NCI-H1048 (cell line): ENCODE measurements around the gene CTNNA2.

Experiments used
- DNase-seq: peaks from one replicate; lab custom pipeline; 2025; lab: John Stamatoyannopoulos, UW

Gene CTNNA2

DNA sequence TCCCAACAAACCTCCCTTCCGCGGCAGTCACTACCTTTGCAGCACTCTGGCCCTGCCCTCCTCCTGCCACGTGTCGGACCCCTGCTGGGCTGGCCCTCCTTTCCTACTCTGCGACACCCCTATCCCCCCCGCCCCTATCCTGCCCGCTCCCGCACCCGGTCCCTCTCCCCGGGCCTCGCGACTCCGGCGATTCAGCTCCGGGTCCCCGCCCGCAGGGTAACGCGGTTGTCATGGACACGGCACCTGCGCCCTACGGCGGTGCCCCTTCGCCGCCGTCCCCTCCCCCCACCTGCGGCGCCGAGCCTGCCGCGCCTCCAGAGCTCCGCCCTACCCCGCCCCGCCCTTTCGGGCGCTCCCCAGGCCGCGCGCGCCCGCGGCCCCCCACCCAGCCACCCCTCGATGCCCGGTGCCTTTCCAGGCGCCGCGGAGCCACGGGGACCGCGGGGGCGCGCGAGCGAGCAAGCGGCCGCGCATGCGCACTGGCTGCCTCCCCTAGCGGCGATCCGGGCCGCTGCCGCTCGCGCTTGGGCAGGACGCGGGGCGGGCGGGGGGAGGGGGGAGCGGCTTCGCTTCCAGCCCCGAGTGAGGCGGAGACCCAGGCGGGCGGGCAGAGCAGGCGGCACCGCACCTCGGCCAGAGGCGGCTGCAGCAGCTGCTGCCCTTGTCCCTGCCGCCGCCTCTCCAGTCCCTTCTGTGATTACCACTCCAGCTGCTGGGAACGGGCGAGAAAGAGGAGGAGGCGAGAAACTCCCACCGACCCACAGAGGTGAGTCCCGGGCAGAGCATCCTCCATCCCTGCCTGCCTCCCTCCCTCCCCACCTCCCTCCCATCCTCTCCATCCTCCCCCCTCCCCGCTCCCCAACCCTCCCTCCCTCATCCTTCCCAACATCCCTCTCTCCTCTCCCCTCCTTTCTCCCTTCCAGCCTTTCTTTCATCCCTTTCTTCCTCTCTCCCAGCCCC, at the start of gene CTNNA2:
Gene CTNNA2 (plus strand): TSS at position 610 of the 960 bp plus-strand sequence.
- DNase-seq, result peak; percentile 31

DNA sequence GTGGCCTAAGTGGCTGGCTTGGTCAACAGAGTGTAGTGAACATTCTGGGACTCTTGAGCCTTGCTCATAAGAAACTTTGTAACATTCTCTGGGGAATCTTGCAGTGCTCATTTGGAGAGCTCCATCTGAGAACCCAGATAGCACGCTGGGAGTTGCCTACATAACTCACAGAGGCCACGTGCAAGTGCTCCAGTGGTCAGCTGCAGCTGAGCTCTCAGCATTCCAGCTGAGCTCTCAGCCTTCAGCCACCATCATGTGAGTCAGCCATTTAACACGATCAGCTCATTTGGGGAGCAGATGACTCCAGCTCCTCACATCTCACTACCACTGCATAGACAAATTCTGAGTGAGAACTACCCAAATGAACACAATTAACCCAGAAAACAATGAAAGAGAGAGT, 25.5 kb upstream of the CTNNA2 start:
- DNase-seq, result no peak

DNA sequence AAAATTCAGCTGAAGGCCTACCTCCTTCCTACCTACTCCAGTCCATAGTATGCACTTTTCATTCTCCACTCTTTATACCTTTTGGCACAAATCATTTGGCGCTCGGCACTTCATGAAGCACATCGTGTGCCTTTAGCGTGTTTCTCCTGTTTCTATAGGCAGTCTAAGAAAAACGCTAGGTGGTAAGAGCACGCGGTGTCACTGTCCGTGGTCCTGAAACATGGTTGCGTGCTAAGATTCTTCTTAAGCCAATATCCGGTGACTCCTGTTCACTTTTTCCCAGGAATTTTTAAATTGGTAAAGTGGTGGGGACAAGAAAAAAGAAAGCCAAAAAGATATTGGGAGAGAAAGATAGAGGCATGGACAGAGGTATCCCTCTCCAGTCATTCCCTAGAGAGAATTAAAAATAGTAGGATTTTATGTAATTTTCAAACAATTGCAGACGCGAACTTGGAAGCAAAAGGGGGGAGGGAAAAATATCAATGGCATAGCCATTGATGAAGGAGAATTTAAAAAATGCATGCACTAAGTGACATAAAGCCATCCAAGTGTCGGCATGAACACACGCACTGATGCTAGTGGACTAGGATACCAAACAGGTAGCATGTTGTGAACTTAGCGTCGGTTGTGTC, 1.4 kb upstream of the CTNNA2 start:
- peak; percentile 57 for DNase-seq

- DNase-seq, result no peak
Measured at GRCh38 chr2:79513711-79514110, 860 bp downstream of the CTNNA2 start.

DNA sequence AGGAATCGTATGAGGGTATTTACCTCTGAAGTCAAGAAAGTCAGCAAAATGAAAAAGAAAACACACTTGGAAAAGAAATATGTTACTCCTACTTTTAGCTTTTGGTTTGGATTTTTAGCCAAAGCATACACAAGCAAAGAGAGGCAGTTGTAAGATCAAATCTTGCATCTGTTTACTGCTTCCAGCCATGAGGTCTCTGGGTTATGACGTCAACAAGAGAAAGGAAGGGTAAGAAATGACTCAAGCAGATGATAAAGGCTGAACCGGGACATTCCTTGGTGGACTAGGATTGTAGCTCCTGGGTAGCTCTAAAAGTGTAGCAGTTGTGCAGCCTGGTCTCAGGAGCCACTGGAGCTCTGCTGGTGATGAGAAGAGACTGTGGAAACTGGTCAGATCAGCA, 16.8 kb downstream of the CTNNA2 start:
- no peak for DNase-seq

- no peak for DNase-seq
Measured at GRCh38 chr2:79530443-79530842, 17.6 kb downstream of the CTNNA2 start.

- no peak for DNase-seq
Measured at GRCh38 chr2:79547568-79547967, 34.7 kb downstream of the CTNNA2 start.

DNA sequence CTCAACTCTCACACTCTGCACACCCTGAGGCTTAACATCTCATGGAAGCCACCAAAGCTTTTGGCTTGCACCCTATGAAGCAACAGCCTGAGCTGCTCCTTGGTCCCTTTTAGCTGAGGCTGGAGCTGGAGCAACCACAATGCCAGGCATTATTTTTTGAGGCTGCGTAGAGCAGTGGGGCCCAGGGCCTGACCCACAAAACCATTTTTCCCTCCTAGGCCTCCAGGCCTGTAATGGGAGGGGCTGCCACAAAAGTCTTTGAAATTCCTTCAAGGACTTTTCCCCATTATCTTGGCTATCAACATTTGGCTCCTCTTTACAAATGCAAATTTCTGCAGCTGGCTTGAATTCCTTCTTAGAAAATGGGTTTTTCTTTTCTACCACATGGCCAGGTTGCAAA, 39.8 kb downstream of the CTNNA2 start:
- no peak for DNase-seq

GRCh38 chr2:79554899-79555298, 42.0 kb downstream of the CTNNA2 start:
- DNase-seq, result no peak

DNA sequence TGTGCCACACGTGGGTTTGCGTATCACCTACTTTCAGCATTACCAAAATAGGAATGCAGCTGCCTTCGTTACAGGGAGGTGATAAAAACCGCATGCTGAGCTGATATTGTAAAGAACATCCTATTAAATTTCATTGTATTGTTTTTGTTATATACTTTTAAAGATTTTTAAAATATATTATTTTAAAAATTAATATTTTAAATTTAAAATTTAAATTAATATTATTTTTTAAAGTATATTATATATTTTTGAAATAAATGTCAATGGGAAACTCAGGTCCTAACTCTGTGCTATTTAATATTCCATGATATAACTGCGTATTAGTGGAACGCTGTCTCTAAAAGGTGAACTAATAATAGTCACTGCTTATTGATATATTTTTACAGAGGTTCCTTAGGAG, 51.2 kb downstream of the CTNNA2 start:
- DNase-seq, result no peak

DNA sequence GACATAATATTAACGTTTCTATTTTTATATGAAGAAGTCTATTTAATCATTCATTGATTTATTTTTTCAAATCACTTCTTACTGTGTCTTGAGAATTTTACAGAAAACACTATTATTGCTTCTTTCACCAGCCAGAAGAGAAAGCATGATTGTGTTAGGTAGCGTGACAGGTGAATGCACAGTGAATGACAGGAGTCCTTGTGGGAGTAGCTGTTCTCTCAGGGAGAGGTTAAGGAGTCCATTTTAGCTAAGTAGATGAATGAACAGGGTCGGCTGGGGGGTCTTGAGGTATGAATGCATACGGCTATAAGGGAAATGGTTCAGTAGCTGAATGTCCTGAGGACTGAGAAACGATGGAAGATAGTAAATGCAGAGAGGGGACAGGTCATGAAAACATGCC, 56.2 kb downstream of the CTNNA2 start:
- DNase-seq, result no peak

- no peak for DNase-seq
Measured at GRCh38 chr2:79573895-79574674, 61.2 kb downstream of the CTNNA2 start.

GRCh38 chr2:79576451-79576850, 63.6 kb downstream of the CTNNA2 start:
- no peak for DNase-seq

DNA sequence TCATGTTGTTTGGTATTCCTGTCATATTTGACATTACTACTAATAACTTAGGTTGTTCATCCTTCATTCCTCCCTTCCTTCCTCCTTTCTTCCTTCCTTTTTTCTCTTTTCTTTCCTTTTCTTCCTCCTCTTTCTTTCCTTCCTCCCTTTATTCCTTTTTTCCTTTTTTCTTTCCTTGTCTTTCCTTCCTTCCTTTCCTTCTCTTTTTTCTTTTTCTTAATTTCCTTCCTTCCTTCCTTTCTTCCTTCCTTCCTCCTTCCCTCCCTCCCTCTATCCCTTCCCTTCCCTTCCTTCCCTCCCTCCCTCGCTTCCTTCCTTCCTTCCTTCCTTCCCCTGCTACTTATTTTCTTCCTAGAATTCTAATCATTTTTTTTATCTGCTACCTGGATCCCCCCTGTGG, 66.1 kb downstream of the CTNNA2 start:
- no peak for DNase-seq

GRCh38 chr2:79580175-79580574, 67.3 kb downstream of the CTNNA2 start:
- DNase-seq, result no peak

DNA sequence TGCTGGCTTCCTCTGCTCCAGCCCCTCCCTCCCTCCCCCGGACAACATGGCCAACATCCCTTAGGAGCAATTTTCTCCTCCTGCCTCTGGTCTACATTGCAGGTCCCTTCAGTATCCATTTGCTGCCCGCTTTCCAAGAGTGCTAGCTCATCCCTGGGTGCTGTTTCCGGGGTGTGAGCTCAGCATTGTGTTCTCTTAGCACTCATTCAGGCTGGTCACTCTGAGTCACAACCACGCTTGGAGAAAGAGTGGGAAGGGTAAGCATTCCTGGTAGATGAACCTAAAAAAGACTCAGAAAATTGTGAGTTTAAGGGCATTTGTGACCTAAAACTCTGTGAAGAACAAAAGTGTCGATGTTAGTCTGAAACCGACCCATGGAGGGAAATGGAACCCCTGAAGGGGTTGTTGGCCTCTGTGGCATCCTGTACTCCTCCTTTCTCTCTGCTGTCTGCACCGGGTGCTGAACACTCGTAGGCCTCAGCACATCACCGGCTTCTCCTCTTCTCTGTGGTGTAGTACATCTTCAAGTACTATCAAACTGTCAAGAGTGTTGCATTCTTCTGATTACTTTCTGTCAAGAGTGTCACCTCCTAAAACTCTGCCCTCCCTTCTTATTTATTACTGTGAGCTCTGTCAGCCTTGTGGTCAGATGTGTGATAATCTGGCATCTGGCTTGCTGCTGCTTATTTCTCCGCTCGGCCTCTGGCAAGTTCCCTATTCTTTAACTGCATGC, 73.0 kb downstream of the CTNNA2 start:
- DNase-seq, result no peak

GRCh38 chr2:79591281-79591680, 78.4 kb downstream of the CTNNA2 start:
- no peak for DNase-seq

DNA sequence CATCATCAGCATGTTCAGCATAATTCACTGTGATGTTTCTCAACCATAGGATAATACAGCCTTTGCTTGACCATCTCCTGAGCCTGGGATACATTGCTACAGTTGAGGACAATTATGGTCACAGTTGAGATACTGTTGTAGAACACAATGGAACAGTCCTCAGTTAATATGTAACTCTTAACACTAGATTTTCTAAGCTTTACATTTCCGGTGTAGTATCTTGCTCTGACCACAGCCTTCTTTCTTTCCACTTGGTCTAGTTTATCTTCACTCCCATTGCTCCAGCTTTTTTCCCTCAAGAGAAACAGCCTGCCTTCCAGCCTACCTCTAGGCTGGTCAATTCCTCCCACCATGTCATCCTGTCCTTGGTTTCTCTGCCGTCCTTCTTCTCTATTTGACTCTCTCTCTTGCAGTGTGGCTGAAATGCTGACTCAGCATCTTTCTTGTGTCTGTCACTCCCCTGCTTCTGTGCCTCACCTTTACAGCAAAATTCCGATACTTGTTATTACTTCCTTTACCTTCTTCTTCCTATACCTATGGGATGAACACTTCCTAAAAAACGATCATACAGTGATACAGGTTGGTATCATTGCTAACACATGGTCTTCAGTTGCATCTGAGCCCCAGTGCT, 80.5 kb downstream of the CTNNA2 start:
- no peak for DNase-seq

DNA sequence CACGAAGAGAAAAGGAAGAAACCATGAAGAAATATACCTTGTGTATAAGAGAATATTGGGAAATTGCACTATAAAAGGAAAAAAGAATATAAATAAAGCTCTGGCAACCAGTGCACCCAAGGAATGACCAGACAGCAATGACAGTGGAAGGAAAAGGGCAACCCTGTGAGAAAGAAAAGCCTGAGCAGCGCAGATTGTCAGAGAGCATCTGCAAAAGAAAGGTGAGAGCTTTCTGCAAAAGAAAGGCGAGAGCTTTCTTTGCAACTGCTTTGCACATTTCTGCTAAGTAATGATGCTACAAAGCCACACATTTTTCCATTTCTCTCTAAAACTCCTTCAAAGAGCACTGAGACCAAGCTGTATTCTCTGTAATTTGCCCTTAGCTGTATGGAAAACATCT, 83.6 kb downstream of the CTNNA2 start:
- no peak for DNase-seq

- DNase-seq, result no peak
Measured at GRCh38 chr2:79604748-79605147, 91.9 kb downstream of the CTNNA2 start.

- DNase-seq, result no peak
Measured at GRCh38 chr2:79611448-79612016, 98.7 kb downstream of the CTNNA2 start.
